NCI-H2227 (cell line): ENCODE measurements around the gene RAB36.
"Not testable (repeated sequence)": the region's sequence is repeated elsewhere in the genome, so short reads cannot be mapped to it uniquely, and the experiment has no call there.

Experiments
- DNase-seq: peaks from one replicate; lab custom pipeline; 2025; ENCODE audit not compliant: unreplicated experiment; lab: John Stamatoyannopoulos, UW

RAB36 gene

DNA sequence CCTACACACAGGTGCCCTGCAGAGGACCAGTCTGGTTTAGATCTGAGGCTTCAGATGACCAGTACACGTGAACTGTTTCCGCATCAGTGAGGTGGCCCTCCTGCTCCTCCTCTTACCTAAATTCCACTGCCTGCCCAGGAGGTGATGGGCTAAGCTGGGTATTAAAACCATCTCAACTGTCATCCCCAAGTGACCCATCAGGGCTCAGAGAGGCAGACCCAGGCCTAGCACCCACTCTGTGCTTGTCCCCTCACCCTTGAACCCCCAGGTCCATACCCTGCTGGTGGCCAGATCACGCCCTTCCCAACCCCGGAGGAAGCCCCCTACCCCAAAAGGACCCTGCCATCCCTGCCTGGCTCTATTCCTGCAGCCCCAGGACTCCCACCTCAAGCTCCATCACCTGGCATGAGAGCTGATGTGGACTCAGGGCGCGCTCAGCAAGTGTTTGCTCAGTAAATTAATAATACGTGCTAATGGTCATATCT lies 24.8 kb upstream of the RAB36 start:
- no peak for DNase-seq

DNA sequence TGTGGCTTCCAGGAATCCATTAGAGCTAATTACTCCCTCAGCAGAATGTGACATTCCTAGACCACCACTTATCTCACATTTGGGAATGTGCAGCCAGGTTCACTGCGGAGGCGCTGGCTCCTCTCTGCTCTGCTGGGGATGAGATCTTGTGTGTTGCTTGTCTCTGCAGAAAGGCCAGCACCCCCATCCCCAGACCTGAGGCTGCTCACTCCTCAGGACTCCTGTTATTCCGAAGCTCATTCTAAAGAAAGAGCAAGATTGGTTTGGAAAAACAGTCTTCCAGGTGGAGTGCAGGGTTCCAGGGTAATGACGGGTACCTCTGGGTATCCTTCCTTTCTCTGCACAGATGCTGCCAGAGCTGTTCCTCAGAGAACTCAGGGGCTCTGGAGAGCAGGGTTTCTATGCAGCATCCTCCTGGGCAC lies 24.3 kb upstream of the RAB36 start:
- DNase-seq, result no peak

DNA sequence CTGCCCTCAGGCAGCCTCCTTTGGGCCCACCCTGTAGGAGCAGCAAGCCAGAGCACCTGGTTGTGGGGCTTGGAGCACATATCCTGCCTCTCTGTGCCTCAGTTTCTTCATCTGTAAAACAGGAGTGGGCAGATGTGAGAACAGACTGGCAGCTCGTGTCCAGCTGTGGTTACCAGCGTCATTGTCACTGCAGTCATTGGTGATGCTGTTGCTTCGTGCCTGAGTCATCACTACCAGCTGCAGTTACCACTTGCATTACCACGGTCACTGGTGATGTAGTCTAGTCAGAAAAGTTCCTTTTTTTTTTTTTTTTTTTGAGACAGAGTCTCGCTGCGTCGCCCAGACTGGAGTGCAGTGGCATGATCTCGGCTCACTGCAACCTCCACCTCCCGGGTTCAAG lies 23.9 kb upstream of the RAB36 start:
- DNase-seq, result no peak

DNA sequence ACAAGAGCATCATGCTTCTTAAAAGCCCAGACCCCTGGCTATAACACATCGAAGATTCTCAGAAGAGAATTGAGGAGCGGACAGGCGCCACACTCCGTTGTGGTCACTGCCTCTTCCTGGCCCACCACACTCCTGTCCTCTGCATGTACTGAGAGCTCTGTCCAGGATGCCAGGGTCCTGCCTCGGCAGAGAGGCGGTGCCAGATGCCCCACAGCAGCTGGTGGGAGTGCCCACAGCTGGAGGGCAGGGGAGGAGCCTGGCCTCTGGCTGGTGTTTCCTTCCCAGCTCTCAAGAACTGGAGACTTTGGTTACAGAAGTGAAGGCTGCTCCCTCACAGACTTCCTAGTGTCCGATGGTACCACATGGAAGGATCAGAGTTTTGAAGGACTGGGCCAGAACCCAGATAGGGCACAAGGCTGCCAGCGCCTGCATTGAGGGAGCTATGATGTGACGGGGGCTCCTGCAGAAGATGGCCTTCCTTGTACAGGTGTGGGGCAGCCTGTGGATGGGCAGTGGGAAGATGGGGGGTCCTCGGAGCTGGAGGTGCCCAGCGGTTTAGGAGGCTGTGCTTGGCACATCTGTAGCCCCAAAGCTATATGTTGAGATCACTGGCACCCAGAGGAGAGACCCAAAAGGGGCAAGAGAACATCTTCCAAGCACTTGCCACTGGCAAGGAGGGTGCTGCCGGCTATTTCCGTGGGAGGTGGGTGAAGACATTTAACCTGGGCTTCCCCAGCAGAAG lies 22.9 kb upstream of the RAB36 start:
- DNase-seq, result no peak

DNA sequence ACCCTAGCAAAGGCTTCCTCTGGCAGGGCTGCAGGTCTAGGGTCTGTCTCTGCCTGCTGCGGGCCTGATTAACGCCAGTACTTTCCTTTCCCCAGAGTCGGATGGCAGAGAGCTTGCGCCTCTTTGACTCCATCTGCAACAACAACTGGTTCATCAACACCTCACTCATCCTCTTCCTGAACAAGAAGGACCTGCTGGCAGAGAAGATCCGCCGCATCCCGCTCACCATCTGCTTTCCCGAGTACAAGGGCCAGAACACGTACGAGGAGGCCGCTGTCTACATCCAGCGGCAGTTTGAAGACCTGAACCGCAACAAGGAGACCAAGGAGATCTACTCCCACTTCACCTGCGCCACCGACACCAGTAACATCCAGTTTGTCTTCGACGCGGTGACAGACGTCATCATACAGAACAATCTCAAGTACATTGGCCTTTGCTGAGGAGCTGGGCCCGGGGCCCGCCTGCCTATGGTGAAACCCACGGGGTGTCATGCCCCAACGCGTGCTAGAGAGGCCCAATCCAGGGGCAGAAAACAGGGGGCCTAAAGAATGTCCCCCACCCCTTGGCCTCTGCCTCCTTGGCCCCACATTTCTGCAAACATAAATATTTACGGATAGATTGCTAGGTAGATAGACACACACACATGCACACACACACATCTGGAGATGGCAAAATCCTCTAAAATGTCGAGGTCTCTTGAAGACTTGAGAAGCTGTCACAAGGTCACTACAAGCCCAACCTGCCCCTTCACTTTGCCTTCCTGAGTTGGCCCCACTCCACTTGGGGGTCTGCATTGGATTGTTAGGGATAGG lies 22.1 kb upstream of the RAB36 start:
- DNase-seq, result no peak

DNA sequence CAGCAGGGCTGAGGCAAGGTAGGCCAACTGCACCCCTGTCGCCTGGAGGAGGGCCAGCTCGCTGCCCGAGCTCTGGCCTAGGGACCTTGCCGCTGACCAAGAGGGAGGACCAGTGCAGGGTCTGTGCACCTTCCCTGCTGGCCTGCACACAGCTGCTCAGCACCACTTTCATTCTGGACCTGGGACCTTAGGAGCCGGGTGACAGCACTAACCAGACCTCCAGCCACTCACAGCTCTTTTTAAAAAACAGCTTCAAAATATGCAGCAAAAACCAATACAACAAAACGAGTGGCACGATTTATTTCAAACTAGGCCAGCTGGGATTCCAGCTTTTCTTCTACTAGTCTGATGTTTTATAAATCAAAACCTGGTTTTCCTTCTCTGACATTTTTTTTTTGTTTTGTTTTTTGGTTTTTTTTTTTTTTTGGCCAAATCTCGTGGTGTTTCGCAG lies 21.4 kb upstream of the RAB36 start:
- DNase-seq, result no peak

DNA sequence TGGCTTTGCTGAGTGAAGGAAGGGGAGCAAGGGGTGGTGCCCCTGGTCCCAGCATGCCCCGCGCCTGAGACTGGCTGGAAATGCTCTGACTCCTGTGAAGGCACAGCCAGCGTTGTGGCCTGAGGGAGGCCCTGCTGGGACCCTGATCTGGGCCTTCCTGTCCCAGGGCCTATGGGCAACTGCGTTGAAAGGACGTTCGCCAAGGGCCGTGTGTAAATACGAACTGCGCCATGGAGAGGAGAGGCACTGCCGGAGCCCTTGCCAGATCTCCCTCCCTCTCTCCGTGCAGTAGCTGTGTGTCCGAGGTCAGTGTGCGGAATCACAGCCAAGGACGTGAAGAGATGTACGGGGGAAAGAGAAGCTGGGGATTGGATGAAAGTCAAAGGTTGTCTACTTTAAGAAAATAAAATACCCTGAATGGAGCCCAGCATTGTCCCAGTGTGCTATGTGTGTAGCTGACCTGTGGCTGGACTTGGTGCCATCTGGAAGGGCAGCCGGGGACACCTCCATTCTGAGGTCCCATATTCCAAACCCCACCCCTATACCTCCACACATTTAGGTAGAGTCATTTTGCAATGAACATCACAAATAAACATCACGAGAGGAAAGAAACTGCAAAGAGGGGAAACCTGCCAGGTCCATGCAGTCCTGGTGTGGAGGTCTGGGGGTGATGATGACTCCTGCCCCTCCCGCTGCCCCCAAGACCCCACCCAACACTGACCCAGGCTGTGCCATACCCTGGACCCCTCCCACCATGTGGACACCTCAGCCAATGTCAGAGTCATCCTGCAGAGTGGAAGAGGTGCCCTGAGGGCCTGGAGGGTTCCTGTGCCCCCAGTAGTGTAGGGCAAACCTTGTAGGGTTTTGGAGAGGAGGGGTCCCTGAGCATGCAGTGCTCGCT lies 20.4 kb upstream of the RAB36 start:
- DNase-seq, result no peak

DNA sequence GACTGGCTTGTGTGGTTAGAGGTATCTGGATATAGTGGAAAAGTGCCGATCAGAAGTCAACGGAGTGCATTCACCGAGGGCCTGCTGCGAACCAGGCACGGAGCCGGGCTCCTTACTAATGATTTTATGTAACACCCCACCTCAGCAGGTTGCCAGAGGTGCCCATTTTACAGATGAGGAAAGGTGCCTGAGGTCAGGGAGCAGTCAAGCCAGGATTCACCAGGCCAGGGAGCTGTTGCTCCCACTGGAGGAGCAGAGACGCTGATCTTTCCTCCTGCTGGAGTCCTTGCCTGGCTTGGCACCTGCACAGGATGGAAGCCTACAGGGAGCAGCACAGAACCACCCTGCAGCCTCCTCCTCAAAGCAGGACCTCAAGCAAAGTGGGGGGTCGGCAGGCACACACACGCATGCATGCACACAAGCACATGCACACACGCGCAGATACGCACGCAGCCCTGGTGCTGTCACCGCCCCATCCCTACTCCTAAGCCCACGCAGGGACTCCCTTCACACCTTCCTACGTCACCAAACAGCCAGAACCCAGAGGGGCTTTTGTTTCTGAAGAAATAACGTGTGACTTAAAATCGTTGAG lies 19.7 kb upstream of the RAB36 start:
- DNase-seq, result no peak

DNA sequence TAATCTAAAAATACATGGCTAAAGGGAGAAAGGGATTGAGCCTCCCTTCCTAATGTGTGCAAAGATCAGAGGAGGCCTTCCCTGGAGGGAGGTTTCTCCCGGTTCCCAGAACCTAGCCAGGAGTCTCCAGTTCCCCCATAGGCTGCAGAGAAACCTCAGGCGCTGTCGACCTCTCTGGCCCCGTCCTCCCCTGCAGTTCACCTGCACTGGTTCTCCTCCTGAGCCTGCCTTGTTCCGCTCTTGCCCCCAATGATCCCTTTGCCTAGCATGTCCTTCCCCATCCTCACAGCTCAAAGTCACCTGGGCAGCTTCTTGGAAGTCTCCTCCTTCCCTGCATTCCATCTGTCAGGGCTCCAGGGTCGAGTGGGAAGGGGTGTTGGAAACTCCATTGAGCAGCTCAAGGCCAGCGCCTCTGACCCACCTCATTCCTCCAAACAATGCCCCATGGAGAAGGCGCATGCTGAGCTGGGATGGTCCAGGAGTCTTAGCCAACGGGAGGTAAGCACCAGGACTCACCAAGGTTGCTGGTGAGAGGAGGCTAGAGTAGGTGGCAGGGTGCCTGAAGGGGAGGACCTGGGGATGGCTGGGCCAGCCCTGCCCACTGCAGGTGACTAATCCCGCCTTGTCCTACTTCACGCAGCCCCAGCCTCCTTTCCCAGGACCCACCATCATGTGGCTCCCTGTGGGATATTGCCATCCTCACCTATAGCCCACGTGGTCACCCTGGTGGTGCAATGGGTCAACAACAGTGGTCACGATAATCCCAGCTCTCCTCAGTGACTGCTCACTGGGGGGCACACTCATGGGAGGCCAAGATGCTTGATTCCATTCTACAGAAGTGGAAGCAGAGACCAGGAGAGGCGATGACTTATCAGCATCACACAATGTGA lies 18.9 kb upstream of the RAB36 start:
- no peak for DNase-seq

DNA sequence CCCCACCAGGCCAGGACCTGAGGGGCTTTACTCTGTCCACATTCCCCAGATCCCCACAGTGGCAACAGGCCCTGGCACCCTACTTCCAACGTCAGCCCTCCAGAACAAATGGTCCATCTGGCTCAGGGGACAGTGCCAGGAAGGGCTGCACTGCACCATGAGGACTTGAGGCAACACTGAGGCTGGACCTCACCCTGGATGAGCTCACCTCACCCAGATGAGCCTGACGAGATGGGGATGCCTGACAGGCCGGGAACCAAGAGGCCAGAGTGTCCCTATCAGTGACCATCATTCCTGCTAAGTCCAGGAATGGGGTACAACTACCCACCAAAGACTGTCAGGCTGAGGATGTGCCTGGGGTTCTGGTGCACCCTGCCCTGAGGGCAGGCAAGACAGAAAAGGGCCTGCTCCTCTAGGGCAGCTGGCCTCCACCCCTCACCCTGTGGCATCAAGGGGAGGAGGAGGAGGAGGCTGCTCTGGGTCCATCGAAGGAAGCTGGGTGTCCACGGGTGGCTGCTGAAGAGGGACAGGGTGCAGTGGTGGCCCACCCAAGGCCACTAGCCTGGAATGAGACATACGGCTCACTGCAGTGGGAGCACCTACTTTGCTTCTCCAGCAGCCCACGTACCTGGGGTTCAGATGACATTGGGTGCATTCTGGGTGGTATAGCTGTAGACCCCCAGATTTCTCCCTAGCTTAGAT lies 18.1 kb upstream of the RAB36 start:
- no peak for DNase-seq

DNA sequence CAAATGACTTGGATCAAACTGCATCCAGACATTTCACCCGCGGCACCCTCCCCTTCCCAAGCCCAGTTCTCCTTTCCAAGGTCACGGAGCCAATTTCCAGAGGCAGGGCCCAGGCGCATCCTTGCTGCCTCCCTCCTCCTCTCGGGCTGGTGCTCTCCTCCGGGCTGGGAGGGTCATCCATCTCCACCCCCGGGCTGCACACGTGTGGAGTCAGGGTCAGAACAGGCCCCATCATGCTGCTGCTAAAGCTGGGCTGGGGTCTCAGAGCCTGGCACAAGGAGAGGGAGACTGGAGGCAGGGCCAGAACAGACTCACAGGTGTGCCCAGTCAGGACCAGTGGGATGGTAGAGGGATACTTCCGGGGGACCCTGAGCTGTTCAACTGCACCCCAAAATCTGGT lies 17.5 kb upstream of the RAB36 start:
- DNase-seq, result no peak

DNA sequence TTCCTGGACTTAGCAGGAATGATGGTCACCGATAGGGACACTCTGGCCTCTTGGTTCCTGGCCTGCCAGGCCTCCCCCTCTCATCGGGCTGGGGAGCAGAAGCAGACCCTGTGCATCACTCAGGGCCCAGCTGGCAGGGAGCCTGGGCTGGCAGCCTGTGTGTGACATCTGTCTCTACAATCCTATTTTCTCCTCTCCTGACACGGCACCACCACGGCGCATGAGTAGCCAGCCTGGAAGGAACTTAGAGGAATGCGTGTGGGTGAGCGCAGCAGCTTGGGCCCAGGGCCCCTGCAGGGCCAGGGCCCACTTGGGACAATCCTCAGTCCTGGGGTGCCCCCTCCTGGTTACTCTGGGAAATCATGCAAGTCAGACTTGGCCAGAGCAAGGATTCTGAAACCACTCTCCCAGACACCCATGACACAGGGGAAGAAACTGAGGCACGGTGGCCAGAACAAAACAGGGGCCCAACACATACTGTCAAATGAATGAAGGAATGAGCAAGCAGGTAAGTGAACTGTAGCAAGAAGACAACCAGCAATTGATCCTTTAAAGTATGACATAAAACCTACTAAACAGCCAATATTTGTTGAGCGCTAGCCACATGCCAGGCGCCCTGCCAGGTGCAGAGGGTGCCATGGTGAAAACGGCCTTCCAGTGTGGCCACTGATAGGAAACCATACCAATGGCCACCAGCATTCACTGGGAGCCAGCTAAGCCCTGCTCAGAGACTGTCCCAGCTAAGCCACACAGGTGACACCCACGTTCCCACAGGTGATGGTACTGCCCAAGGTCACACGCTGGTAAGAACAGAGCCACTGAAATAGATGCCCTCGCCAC lies 16.8 kb upstream of the RAB36 start:
- DNase-seq, result peak; percentile 71

DNA sequence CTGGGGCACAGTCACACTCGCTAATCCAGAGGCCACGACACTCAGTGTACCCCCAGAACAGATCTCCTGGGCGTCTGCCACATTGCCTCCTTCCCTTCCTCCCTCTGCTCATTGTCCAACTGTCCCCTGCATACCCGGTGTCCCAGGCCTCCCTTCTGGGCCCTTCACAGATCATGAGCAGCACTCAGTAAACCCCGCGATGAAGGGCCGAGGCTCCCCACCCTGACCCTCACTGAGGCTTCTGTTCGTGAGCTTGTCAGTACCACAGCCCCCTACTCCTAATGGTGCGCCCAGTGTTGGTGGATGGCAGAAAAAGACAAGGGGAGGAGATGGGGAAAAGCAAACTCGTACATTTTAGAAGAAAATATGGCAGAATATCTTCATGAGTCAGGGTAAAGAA lies 16.1 kb upstream of the RAB36 start:
- no peak for DNase-seq

DNA sequence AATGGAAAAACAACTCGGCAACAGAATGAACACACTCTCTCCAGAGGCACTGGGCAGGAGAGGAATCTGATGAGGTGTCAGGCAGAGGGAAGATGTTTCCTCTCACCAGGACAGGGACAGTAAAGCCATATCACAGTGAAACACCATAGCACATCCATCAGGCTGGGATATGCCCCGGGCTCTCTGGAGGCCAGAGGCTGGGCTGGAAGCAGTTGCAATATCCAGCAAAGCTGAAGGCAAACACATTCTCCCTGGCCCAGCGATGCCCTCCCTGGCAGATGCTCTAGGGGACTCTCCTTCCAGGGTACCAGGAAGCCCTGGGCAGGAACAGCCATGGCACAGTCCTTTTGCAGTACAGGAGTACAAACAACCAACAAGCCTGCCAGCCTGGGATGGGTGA lies 14.6 kb upstream of the RAB36 start:
- DNase-seq, result no peak

DNA sequence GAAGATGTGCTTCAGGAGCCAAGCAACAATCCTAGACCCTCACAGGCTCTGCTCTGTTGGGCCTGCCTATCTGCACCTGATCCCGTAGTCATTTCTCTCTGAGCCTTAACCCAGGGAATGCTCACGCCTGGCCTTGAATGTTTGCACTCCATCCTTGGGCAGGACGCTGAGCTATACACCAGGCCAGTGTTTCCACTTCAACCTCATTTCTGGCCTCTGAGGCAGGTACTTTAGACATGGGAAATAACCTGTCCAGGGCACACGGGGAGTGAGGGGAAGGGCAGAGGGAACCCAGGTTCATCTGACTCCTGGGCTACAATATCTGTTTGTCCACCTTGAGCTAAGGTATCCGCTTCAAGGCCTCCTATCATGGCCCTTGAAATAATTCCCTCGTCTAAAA lies 13.3 kb upstream of the RAB36 start:
- no peak for DNase-seq

DNA sequence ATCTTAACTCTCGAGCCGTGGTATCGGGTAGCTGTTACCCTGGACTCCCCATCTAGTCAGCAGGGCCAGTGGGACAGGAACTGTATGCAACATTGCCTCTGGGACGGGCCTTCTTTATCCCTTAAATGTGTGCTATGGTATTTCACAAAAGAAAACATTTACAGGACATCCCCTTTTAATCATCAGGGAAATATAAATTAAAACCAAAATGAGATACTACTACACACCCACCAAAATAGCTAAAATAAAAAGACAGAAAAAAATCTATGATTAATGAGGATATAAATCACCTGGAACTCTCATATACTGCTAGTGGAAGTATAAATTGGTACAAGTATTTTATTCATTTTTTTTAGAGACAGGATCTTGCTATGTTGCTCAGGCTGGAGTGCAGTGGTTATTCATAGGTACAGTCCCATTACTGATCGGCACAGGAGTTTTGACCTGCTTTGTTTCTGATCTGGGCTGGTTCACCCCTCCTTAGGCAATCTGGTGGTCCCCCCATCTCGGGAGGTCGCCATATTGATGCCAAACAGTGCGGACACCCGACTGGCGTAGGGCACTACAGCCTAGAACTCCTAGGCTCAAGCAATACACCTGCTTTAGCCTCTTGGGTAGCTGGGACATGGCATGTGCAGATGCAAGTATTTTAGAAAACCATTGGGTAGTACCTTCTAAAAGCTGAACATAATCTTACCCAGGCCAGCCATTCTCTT lies 12.7 kb upstream of the RAB36 start:
- no peak for DNase-seq

DNA sequence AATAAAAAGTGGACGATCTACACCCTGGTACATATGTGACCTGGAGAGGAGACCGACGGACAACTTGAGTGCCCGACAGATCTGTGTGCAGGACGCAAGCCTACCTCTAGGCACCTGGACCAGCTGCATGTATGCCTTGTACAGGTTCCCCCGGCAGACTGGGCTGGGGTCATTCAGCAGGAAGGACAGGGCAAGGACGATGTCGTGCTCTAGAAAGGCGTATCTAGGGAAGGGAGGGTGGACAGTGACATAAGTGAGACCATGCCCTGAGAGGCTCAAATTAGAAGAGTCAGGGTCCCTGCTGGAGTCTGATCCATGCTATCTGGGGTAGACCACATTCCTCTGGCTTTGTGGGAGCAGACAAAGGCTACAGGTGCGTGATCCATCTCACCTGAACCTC lies 11.4 kb upstream of the RAB36 start:
- no peak for DNase-seq

DNA sequence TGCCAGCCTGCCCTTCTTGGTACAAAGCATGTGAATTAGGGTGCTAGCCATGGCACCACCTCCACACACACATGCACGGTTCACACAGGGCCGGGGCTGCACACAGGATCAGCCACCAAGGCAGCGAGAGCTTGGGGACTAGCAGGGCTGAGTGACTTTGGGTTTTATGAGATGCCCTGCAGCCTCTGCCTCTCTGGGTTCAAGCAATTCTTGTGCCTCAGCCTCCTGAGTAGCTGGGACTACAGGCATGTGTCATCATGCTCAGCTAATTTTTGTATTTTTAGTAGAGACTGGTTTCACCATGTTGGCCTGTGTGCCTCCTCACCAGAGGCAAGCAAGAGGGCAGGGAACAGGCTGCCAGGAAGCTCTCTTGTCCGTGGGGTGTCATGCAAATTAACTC lies 8.3 kb upstream of the RAB36 start:
- DNase-seq, result not testable (repeated sequence)
